Heart left ventricle (tissue), 16 donors: ENCODE data around the gene PGAP3. TPM values are rescaled to one million over a fixed set of nuclear protein-coding genes. Genes with fewer than 3 reads are reported as not detected.

Experiments used
- ATAC-seq, 4 donors: fragments of 200-7000 bp; cut with Tn5 transposase; one replicate each; pipeline ENCODE4 v1.9.1; 2020 to 2022; ENCODE audit warnings: moderate library complexity in 4 of 4, mild to moderate bottlenecking in 3 of 4, moderate number of reproducible peaks in 1 of 4
- DNase-seq, 5 donors: peaks; one replicate each; pipeline ENCODE4 v3.0.0-alpha.2; 2020
- H3K27ac ChIP-seq, 12 donors: fragments of 200-600 bp; sonication (generic) in 4 of 12; one replicate each; pipeline versions ENCODE4 v1.5.0 to v1.8.0; 2016 to 2022; ENCODE audit warnings: mild to moderate bottlenecking in 2 of 12
- H3K27me3 ChIP-seq, 9 donors: fragments of 200-600 bp; sonication (generic) in 2 of 9; one replicate each; pipeline versions ENCODE4 v1.5.1 to v1.8.0; 2016 to 2022; ENCODE audit warnings: mild to moderate bottlenecking in 3 of 9
- H3K36me3 ChIP-seq, 9 donors: fragments of 200-600 bp; sonication (generic) in 2 of 9; one replicate each; pipeline versions ENCODE4 v1.5.0 to v1.8.0; 2018 to 2022; ENCODE audit warnings: mild to moderate bottlenecking in 2 of 9
- H3K4me1 ChIP-seq, 12 donors: fragments of 200-600 bp; sonication (generic) in 4 of 12; one replicate each; pipeline versions ENCODE4 v1.5.0 to v1.8.0; 2016 to 2022; ENCODE audit warnings: mild to moderate bottlenecking in 3 of 12
- H3K4me3 ChIP-seq, 12 donors: fragments of 200-600 bp; sonication (generic) in 4 of 12; one replicate each; pipeline versions ENCODE4 v1.5.0 to v1.8.0; 2017 to 2022; ENCODE audit warnings: mild to moderate bottlenecking in 9 of 12, moderate library complexity in 4 of 12
- H3K9me3 ChIP-seq, 12 donors: fragments of 200-600 bp; sonication (generic) in 4 of 12; one replicate each; pipeline versions ENCODE4 v1.5.0 to v1.8.0; 2016 to 2022; ENCODE audit warnings: mild to moderate bottlenecking in 1 of 12
- CTCF ChIP-seq, 12 donors: fragments of 200-600 bp; sonication (generic) in 4 of 12; IDR thresholded peaks; one replicate each; pipeline versions ENCODE4 v1.5.0 to v1.8.0; 2018 to 2022; ENCODE audit warnings: antibody characterized with exemption in 12 of 12, mild to moderate bottlenecking in 5 of 12
- POLR2A ChIP-seq, 2 donors: fragments of 450-650 bp; IDR thresholded peaks; one replicate each; pipeline ENCODE4 v1.6.1; 2017; ENCODE audit warnings: antibody characterized with exemption in 2 of 2, mild to moderate bottlenecking in 2 of 2, moderate library complexity in 2 of 2
- WGBS, 4 donors: extraction: QIAGEN DNeasy Blood & Tissue Kit in 2 of 4; methylation state at CpG; one replicate each; pipeline versions ENCODE4 v1.1.5 to v1.1.7; 2013 to 2018; 5-methylcytosine and 5-hydroxymethylcytosine counted together
- intact Hi-C, 10 donors: fragments of 100-400 bp; cut with DNase I; formaldehyde crosslinking; loops; one replicate each; pipeline versions ENCODE4 v1.11.1 to v1.14.2; 2022
- polyA plus RNA-seq, 2 donors: library from polyadenylated mRNA; stranded (reverse); fragments of 200-250 nt; gene quantifications; one replicate each; pipeline ENCODE4 v1.2.3, GENCODE V29; 2013
- total RNA-seq, 9 donors: library from RNA; depleted of rRNA in 2 of 9; stranded (reverse); fragments of >200 nt in 2 of 9; fragmentation: NEBNext Ultra II Directional in 3 of 9; extraction: Animal tissue kit (Norgen Biotek cat#: 25700) in 3 of 9; gene quantifications; one replicate each; pipeline versions ENCODE4 v1.1.0 to v1.2.4, GENCODE V29; 2016 to 2023
- donor health status: ischemic (EF 13 %, LVEDD 7.1; RV severe dilation, severe dysfunction).
- donor health status: healthy with polysubstance abuse.
- donor health status: DM: no; HTN: yes; CAD: no.
- donor health status: DM: no; HTN: no; CAD: no.
- donor health status: ischemic (EF 25% LVEDD 6.9; RV normal size, moderate dysfunction).
- donor health status: ischemic (EF 25% LVEDD 5.7; RV mildly dilated, moderate dysfunction).
- donor health status: healthy.
- donor health status: DM: yes; HTN: yes; CAD: no.
- donor health status: ischemic (EF 35%, LVEDD 5.7; RV mildly dilated, moderate dysfunction).
- donor health status: nonischemic (EF 11% LVEDD 7.7; RV severe dilation, severe dysfunction).
- donor health status: DM: yes; HTN: yes; CAD: no.
- donor health status: PGD.
- donor health status: ischemic (EF 29% LVEDD 5.4; RV normal size, mild dysfunction).
- donor health status: nonischemic (EF 23%, LVEDD 6.1; RV moderate dilation, normal function).

PGAP3 gene
- total and polyA plus RNA-seq, 11 donors = 8.0 to 18.8 (median 13.3) TPM

- peaks cover 0 to 14% (median 10%) of the 10 kb centered on the region in 9 donors for H3K36me3 ChIP-seq
- H3K9me3 ChIP-seq = no peaks in the 10 kb centered on the region
- 49 to 59% (median 56%) methylated on average over 12 of the region's 12 CpGs for WGBS, 4 donors
- intact Hi-C loops = no loop called here
- H3K4me3 ChIP-seq = no peak overlapping the region
- H3K4me1 ChIP-seq = peaks cover 0 to 72% (median 31%) of the 10 kb centered on the region in 12 donors
- H3K27ac ChIP-seq = peak overlapping the region in 9 of 12 donors; percentile 25 to 94 (median 51)
- TF ChIP-seq POLR2A (IDR thresholded peaks at IDR 0.05) (no peak), CTCF (IDR thresholded peaks at IDR 0.05) (no peak)
- DNase-seq = peak in 2 of 5 donors; percentile 49 to 60
- ATAC-seq = peak in 2 of 4 donors; percentile 26 to 52
- H3K27me3 ChIP-seq = peaks cover 0 to 13% (median 0%) of the 10 kb centered on the region in 9 donors
These were observed 15.3 kb upstream of the PGAP3 start for GRCh38 chr17:39702901-39703893.

- Histone ChIP-seq H3K36me3 (peaks cover 0 to under 1% (median 0%) of the 10 kb centered on the region in 9 donors), H3K27me3 (peaks cover 0 to 13% (median 0%) of the 10 kb centered on the region in 9 donors), H3K9me3 (no peaks in the 10 kb centered on the region), H3K4me1 (peaks cover 0 to 69% (median 31%) of the 10 kb centered on the region in 12 donors), H3K4me3 (peak overlapping the region in 3 of 12 donors; percentile 89 to 98 (median 97)), H3K27ac (peak overlapping the region in 6 of 12 donors; percentile 33 to 94 (median 90))
- WGBS, 4 donors = 49 to 66% (median 62%) methylated on average over 3 to 4 of the region's 4 CpGs
- peak in 1 of 5 donors; percentile 9 for DNase-seq
- intact Hi-C loops = no loop called here
- TF ChIP-seq POLR2A (IDR thresholded peaks at IDR 0.05) (no peak), CTCF (IDR thresholded peaks at IDR 0.05) (no peak)
- no peak for ATAC-seq
These were observed 14.0 kb upstream of the PGAP3 start for GRCh38 chr17:39701784-39702422.

GRCh38 chr17:39701012-39701783 lies 13.3 kb upstream of the PGAP3 start:
- Histone ChIP-seq H3K4me3 (peak overlapping the region; percentile 71 to 99 (median 90)), H3K27me3 (peaks cover 0 to 13% (median 0%) of the 10 kb centered on the region in 9 donors), H3K9me3 (no peaks in the 10 kb centered on the region), H3K36me3 (no peaks in the 10 kb centered on the region), H3K4me1 (peaks cover 0 to 62% (median 26%) of the 10 kb centered on the region in 12 donors), H3K27ac (peak overlapping the region in 10 of 12 donors; percentile 61 to 94 (median 90))
- peak in 1 of 5 donors; percentile 9 for DNase-seq
- no peak for TF ChIP-seq POLR2A (IDR thresholded peaks at IDR 0.05)
- ATAC-seq = no peak
- intact Hi-C loops = no loop called here
- 27 to 35% (median 34%) methylated on average over 10 of the region's 10 CpGs for WGBS, 4 donors
